ENCODE results near the gene MMP23B. TPM values are rescaled to one million over a fixed set of nuclear protein-coding genes. Genes with fewer than 3 reads are reported as not detected.

Gene MMP23B
- total and polyA plus RNA-seq, 2 of the 8 experiments (the other 6 are each of a cell fraction or from before 2014, with no cell fraction given) = 9.2 to 14.6 TPM

- no peak for TF ChIP-seq CTBP2 (IDR thresholded peaks at IDR 0.05; ENCODE audit: borderline replicate concordance, insufficient read depth, insufficient read length, low read length)
- no peak for TF ChIP-seq E2F6 (IDR thresholded peaks at IDR 0.05)
- no peak for TF ChIP-seq CBX5 (IDR thresholded peaks at IDR 0.05; ENCODE audit: low read depth, low read length)
- no peak for TF ChIP-seq RAD21 (IDR thresholded peaks at IDR 0.05 in 1 of 2, conservative IDR thresholded peaks at IDR 0.05 in 1 of 2; ENCODE audit: low read depth in 2 of 2, low read length in 2 of 2)
- no peak for TF ChIP-seq JUND (IDR thresholded peaks at IDR 0.05; ENCODE audit: low read length)
- TF ChIP-seq SRF (IDR thresholded peaks at IDR 0.05; ENCODE audit: low read depth, low read length) = no peak
- no peak for TF ChIP-seq MAFK (IDR thresholded peaks at IDR 0.05; ENCODE audit: low read depth, low read length)
- TF ChIP-seq GABPA (IDR thresholded peaks at IDR 0.05; ENCODE audit: borderline replicate concordance, insufficient read depth, low read length) = no peak
Observed at GRCh38 chr1:1609822-1610485, 22.0 kb upstream of the MMP23B start (continued).
